Activated naive CD4-positive, alpha-beta T cell treated with anti-CD3 and anti-CD28 coated beads, Interleukin-2, amount 50 U/mL, for 24 hours (primary cell): ENCODE measurements around the gene PLEKHA5.
A peak's percentile ranks its signal among the peaks of the same experiment; 100 is the strongest.
"Not testable (repeated sequence)": the region's sequence is repeated elsewhere in the genome, so short reads cannot be mapped to it uniquely, and the experiment has no call there.

Source experiments
- H3K27ac Mint-ChIP-seq: one replicate; pipeline ENCODE4 v1.8.0; 2021; ENCODE audit warnings: mild to moderate bottlenecking, mixed read lengths
- H3K27me3 Mint-ChIP-seq: one replicate; pipeline ENCODE4 v1.8.0; 2021; ENCODE audit warnings: mixed read lengths
- H3K36me3 Mint-ChIP-seq: one replicate; pipeline ENCODE4 v1.8.0; 2021; ENCODE audit warnings: mixed read lengths
- H3K4me1 Mint-ChIP-seq: one replicate; pipeline ENCODE4 v1.8.0; 2021; ENCODE audit warnings: mixed read lengths
- H3K4me3 Mint-ChIP-seq: one replicate; pipeline ENCODE4 v1.8.0; 2021; ENCODE audit warnings: mild to moderate bottlenecking, mixed read lengths
- H3K9me3 Mint-ChIP-seq: one replicate; pipeline ENCODE4 v1.8.0; 2021; ENCODE audit warnings: mixed read lengths

PLEKHA5 gene

GRCh38 chr12:19382563-19382962 lies 253.0 kb downstream of the PLEKHA5 start:
- Mint-ChIP-seq H3K36me3 (no peaks in the 10 kb centered on the region), H3K4me3 (no peak overlapping the region), H3K4me1 (no peaks in the 10 kb centered on the region), H3K27ac (no peak overlapping the region), H3K9me3 (no peaks in the 10 kb centered on the region), H3K27me3 (no peaks in the 10 kb centered on the region)

DNA sequence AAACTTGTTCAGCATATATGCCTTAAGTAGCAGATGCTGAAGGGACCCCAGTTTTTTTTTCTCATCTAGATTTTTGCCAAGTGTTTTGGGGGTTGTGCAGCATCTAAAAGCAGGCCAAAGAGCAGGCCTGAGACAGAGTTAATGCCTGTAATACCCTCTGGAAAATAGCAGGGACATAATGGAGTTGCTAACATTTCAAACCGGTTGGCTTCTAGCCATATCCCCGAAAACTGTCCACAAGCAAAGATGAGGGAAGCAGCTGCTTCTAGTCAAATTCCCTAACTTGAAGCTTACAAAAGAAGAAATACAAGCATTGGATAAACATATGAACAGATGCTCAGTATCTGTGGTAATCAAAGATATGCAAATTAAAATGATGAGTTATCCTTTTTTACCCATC lies 257.6 kb downstream of the PLEKHA5 start:
- Mint-ChIP-seq H3K36me3 (no peaks in the 10 kb centered on the region), H3K27ac (no peak overlapping the region), H3K4me1 (no peaks in the 10 kb centered on the region)

DNA sequence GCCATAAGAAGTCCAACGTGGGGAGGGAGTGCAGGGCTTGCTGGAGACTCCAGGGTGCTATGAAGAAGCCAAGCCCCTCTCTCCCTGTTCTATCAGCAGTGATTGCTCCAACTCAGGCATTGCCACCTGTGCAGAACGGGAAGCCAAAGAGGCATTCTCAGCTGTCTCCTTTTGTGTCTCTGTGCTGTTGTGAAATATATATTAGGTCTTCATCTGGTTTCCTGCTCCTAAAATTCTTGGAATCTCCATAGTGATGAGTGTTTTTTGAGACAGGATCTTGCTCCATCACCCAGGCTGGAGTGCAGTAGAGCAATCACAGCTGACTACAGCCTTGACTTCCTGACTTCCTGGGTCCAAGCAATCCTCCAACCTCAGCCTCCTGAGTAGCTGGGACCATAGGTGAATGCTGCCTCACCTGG lies 258.6 kb downstream of the PLEKHA5 start:
- Mint-ChIP-seq H3K27me3 (no peaks in the 10 kb centered on the region), H3K4me3 (no peak overlapping the region), H3K9me3 (no peaks in the 10 kb centered on the region), H3K36me3 (no peaks in the 10 kb centered on the region), H3K4me1 (no peaks in the 10 kb centered on the region), H3K27ac (no peak overlapping the region)

More for the DNA sequence above, 257.6 kb downstream of the PLEKHA5 start:
- no peaks in the 10 kb centered on the region for H3K27me3 Mint-ChIP-seq
- no peak overlapping the region for H3K4me3 Mint-ChIP-seq
- no peaks in the 10 kb centered on the region for H3K9me3 Mint-ChIP-seq

DNA sequence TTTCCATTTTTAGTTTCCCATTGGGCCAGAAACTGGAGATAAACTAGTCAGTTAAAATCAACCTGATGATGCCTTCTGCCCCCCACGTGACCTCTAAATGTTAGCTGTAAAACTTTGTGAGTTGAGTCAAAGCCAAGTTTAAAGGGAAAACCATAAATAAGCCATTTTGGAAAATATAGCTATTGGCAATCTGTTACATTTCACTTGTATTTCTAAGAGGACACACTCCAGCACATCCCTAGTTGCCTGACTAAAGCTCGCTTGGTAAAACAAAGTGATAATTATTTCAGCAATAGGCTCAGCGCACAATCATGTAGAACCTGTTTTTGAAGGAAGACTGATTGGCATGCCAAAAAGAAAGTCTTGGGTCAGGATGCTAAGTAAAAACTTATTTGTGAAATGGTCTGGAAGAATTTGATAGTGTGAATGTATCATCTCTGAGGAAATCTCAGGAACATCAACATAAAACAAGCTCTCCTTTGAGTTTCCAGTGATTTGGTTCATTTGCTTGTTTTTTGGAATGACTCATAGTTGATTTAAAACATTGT lies 260.6 kb downstream of the PLEKHA5 start:
- Mint-ChIP-seq H3K27ac (no peak overlapping the region), H3K27me3 (no peaks in the 10 kb centered on the region), H3K36me3 (no peaks in the 10 kb centered on the region), H3K4me1 (no peaks in the 10 kb centered on the region), H3K4me3 (no peak overlapping the region), H3K9me3 (no peaks in the 10 kb centered on the region)

DNA sequence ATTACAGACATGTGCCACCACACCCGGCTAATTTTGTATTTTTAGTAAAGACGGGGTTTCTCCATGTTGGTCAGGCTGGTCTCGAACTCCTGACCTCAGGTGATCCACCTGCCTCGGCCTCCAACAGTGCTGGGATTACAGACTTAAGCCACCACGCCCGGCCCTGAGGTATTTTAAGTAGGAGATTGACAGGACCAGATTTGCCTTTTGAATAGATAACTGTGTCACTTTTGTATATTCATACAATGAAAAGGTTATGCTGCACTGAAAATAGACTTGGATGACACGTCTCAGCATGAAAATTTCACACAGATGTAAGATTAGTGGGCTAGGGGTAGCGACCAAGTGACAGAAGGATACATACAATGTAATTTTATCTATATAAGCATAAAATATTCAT lies 263.1 kb downstream of the PLEKHA5 start:
- H3K4me1 Mint-ChIP-seq, H3K4me3 Mint-ChIP-seq, H3K27ac Mint-ChIP-seq, H3K9me3 Mint-ChIP-seq, H3K36me3 Mint-ChIP-seq, H3K27me3 Mint-ChIP-seq: not testable (repeated sequence)

DNA sequence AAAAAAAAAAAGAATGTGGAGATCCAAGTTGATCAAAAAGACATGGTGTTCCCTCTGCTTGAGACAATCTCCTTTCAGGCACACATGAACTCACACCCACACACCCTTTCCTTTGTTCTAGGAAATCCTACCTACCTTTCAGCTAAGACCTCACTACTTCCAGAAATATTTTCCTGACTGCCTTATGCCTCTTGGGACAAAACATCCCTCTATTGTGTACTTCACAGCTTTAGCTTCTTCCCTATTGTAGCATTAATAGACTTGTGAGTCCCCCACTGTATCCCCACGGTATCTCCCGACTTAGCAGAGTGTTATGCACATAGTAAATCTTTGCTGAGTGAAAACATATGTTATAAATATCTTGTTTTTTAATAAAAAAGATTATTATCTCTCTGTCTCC lies 264.9 kb downstream of the PLEKHA5 start:
- no peak overlapping the region for H3K4me3 Mint-ChIP-seq
- H3K9me3 Mint-ChIP-seq: no peaks in the 10 kb centered on the region
- H3K27me3 Mint-ChIP-seq: no peaks in the 10 kb centered on the region
- H3K36me3 Mint-ChIP-seq: no peaks in the 10 kb centered on the region
- H3K4me1 Mint-ChIP-seq: no peaks in the 10 kb centered on the region
- H3K27ac Mint-ChIP-seq: no peak overlapping the region

DNA sequence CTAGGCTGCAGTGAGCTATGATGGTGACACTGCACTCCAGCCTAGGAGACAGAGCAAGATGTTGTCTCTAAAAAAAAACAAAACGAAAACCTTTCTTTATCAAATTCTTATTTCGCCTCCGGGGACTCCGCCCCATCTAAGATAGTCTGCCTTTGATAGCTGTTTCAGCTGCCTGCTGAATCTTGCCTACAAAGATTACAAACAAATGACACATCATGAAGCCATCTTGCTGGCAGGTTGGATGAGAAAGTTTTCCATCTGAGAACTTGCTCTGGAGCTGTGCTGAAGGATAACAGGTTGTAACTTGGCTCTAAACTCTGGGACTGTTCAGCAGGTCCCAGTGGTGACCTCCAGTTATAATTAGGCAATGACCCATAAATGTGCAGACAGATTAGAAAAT lies 268.0 kb downstream of the PLEKHA5 start:
- no peaks in the 10 kb centered on the region for H3K27me3 Mint-ChIP-seq
- H3K9me3 Mint-ChIP-seq: no peaks in the 10 kb centered on the region
- H3K27ac Mint-ChIP-seq: no peak overlapping the region
- H3K36me3 Mint-ChIP-seq: no peaks in the 10 kb centered on the region
- H3K4me1 Mint-ChIP-seq: no peaks in the 10 kb centered on the region
- no peak overlapping the region for H3K4me3 Mint-ChIP-seq

GRCh38 chr12:19398376-19399363 lies 269.1 kb downstream of the PLEKHA5 start:
- H3K27ac Mint-ChIP-seq: no peak overlapping the region
- no peak overlapping the region for H3K4me3 Mint-ChIP-seq
- H3K4me1 Mint-ChIP-seq: peaks cover 6% of the 10 kb centered on the region
- no peaks in the 10 kb centered on the region for H3K36me3 Mint-ChIP-seq
- H3K27me3 Mint-ChIP-seq: no peaks in the 10 kb centered on the region
- H3K9me3 Mint-ChIP-seq: no peaks in the 10 kb centered on the region

GRCh38 chr12:19400649-19401285 lies 271.2 kb downstream of the PLEKHA5 start:
- H3K4me1 Mint-ChIP-seq: peaks cover 16% of the 10 kb centered on the region
- not testable (repeated sequence) for H3K36me3 Mint-ChIP-seq, H3K9me3 Mint-ChIP-seq, H3K27me3 Mint-ChIP-seq, H3K4me3 Mint-ChIP-seq, H3K27ac Mint-ChIP-seq

GRCh38 chr12:19402211-19402610 lies 272.7 kb downstream of the PLEKHA5 start:
- Mint-ChIP-seq H3K9me3 (peaks cover 5% of the 10 kb centered on the region), H3K36me3 (peaks cover 4% of the 10 kb centered on the region), H3K27ac (no peak overlapping the region), H3K4me1 (peaks cover 16% of the 10 kb centered on the region), H3K27me3 (no peaks in the 10 kb centered on the region), H3K4me3 (no peak overlapping the region)

DNA sequence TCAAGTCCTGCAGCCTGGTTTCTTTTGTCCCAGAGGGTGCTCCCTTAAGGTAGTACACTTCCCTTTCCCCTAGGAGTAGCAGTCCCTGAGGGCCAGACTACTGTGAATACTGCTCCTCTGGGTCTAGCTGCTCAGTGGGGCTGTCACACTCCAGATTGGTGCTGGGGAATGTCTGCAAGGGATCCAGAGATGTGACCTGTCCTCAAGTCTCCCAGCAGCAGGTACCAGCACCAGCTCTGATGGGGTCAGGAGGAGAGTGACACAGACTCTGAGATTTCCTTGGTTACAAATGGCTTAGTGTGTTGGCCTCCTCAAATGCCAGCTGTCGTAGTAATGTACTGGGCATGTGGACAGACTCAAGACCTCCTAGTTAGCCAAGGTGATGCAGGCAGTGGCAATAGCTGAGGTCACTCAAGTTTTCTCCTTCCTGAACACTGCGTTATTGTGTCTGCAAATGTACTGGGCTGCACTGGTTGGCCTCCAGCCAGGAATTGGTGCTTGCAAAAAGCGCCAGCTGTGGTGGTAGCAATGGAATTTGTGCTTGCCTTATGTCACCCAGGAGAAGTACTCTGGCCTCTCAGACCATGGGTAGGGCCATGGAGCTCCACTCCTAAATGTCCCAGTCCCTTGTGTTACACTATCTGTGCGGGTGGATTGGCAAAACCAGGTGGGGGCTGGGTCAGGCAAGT lies 273.4 kb downstream of the PLEKHA5 start:
- Mint-ChIP-seq H3K4me1 (peaks cover 16% of the 10 kb centered on the region), H3K4me3 (no peak overlapping the region), H3K9me3 (peaks cover 5% of the 10 kb centered on the region)

GRCh38 chr12:19404242-19404880 lies 274.8 kb downstream of the PLEKHA5 start:
- Mint-ChIP-seq H3K27ac (no peak overlapping the region), H3K27me3 (no peaks in the 10 kb centered on the region), H3K9me3 (peaks cover 5% of the 10 kb centered on the region), H3K4me1 (peaks cover 16% of the 10 kb centered on the region), H3K36me3 (peaks cover 4% of the 10 kb centered on the region), H3K4me3 (peak overlapping the region; percentile 68)

More for the DNA sequence above, 273.4 kb downstream of the PLEKHA5 start:
- Mint-ChIP-seq H3K36me3 (peaks cover 4% of the 10 kb centered on the region), H3K27me3 (no peaks in the 10 kb centered on the region), H3K27ac (no peak overlapping the region)

DNA sequence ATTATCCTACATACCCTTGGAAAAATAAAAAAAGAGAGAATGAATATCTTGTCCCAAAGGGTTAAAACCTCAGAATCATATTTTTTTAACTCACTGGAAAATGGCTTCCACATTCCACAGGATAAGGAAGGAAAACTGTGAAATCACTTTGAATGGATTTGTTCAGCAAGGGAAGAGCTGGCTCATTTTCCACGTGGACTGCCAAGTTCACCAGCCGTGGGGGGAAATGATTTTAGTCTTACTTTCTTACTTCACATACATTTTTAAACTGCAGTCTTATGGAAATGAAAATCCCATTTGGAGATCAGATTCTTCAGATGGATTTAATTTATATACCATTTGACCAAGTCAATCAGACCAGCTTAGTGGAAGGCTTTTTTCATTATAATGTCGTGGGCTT lies 279.8 kb downstream of the PLEKHA5 start:
- H3K4me3 Mint-ChIP-seq: no peak overlapping the region
- H3K9me3 Mint-ChIP-seq: no peaks in the 10 kb centered on the region
- H3K27me3 Mint-ChIP-seq: no peaks in the 10 kb centered on the region
- H3K4me1 Mint-ChIP-seq: peaks cover 2% of the 10 kb centered on the region
- no peak overlapping the region for H3K27ac Mint-ChIP-seq
- no peaks in the 10 kb centered on the region for H3K36me3 Mint-ChIP-seq

GRCh38 chr12:19410211-19410610 lies 280.7 kb downstream of the PLEKHA5 start:
- Mint-ChIP-seq H3K27ac (no peak overlapping the region), H3K4me1 (no peaks in the 10 kb centered on the region), H3K27me3 (no peaks in the 10 kb centered on the region), H3K9me3 (no peaks in the 10 kb centered on the region), H3K36me3 (no peaks in the 10 kb centered on the region), H3K4me3 (no peak overlapping the region)

- Mint-ChIP-seq H3K4me3 (no peak overlapping the region), H3K9me3 (no peaks in the 10 kb centered on the region), H3K4me1 (no peaks in the 10 kb centered on the region), H3K27ac (no peak overlapping the region), H3K27me3 (no peaks in the 10 kb centered on the region), H3K36me3 (no peaks in the 10 kb centered on the region)
These were observed 281.2 kb downstream of the PLEKHA5 start for GRCh38 chr12:19410629-19411185.
